ENCODE measurements around the gene COL9A1. TPM values are rescaled to one million over a fixed set of nuclear protein-coding genes. Genes with fewer than 3 reads are reported as not detected.

Gene COL9A1
- total RNA-seq, 4 donors from 2014 or later: 33.5 TPM; not detected in 3

DNA sequence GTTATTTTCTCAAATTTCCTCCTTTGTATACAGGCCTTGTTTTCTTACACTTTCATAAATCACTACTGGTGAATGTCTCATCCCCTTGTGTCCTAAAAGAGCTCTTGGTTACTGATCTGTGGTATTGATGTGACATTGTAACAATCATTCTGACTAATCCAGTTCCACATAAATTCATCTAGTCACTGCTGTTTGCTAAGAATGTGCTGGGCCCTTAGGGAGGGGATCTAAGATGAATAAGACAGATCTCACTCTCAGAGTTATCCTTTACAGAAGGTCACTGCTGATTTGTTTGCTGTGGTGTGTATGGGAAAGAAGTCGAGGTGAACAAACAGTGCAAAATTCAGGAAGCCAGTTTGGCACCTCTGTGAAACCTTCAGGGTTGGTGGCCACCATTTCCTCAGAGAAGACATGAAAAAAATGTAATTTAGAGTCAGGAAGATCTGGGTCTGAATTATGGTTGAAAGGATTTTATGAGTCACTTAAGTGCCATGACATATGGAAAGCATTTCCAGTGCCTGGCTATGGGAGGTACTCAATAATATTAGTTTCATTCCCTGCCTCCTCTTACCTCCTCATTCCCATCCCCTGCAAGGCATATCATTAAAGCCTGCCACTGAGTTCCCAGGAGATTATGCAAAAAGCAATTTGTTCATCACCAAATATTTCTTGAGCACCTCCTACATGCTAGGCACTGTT, 121.8 kb downstream of the COL9A1 start:
- DNase-seq: no peak
- intact Hi-C loops (cut with DNase I; ENCODE audit: low total_unique reads): no loop called here
- no peaks in the 10 kb centered on the region for H3K27me3 ChIP-seq
- no peaks in the 10 kb centered on the region for H3K36me3 ChIP-seq
- no peak overlapping the region for H3K27ac ChIP-seq
- no peaks in the 10 kb centered on the region for H3K4me1 ChIP-seq
- TF ChIP-seq CTCF (IDR thresholded peaks at IDR 0.05): no peak
- TF ChIP-seq POLR2A (IDR thresholded peaks at IDR 0.05): no peak
- H3K9me3 ChIP-seq: no peaks in the 10 kb centered on the region
- H3K4me3 ChIP-seq: no peak overlapping the region

GRCh38 chr6:70180183-70180900, 122.5 kb downstream of the COL9A1 start:
- H3K9me3 ChIP-seq: no peaks in the 10 kb centered on the region
- H3K36me3 ChIP-seq: no peaks in the 10 kb centered on the region
- no peak for TF ChIP-seq CTCF (IDR thresholded peaks at IDR 0.05)
- no peak for TF ChIP-seq POLR2A (IDR thresholded peaks at IDR 0.05)
- H3K27me3 ChIP-seq: no peaks in the 10 kb centered on the region
- intact Hi-C loops (cut with DNase I; ENCODE audit: low total_unique reads): no loop called here
- DNase-seq: no peak
- no peak overlapping the region for H3K4me3 ChIP-seq
- no peaks in the 10 kb centered on the region for H3K4me1 ChIP-seq
- no peak overlapping the region for H3K27ac ChIP-seq

DNA sequence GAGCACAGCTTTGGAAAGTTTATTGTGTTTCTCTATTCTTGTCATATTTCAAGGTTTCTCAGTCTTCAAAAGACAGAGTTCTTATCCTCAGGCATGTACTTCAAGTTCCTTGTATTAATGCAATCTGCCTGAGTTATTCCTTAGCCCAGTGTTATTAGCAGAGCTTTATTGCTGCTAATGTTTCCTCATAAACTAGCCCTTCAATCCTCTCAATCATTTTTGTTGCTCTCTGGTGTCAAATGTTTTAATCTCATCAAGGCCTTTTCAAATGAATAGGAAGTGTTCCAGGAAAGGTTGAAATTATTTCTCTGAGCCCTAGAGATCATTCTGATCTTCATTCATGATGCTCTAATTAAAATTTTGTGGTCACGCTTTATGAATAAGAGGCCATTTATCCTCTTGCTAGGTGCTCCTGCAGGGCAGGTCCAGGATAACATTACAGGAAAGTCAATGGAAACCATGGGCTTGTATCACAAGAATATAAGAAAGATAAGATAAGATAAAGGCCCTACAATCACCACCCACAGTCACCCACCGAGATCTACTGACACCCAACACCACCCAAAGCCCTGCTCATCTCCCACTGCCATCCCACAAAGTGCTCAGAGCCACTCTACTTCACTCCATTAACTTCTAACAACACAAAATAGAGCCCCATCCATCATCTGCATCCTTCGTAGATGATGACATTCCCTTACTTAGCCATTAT, 125.9 kb downstream of the COL9A1 start:
- Histone ChIP-seq H3K9me3 (no peaks in the 10 kb centered on the region), H3K36me3 (no peaks in the 10 kb centered on the region), H3K27ac (no peak overlapping the region), H3K27me3 (no peaks in the 10 kb centered on the region), H3K4me1 (no peaks in the 10 kb centered on the region), H3K4me3 (no peak overlapping the region)
- DNase-seq: no peak
- TF ChIP-seq POLR2A (IDR thresholded peaks at IDR 0.05) (no peak), CTCF (IDR thresholded peaks at IDR 0.05) (no peak)
- intact Hi-C loops (cut with DNase I; ENCODE audit: low total_unique reads): no loop called here

GRCh38 chr6:70175770-70176169, 127.1 kb downstream of the COL9A1 start:
- Histone ChIP-seq H3K27ac (no peak overlapping the region), H3K4me3 (no peak overlapping the region), H3K36me3 (no peaks in the 10 kb centered on the region), H3K9me3 (no peaks in the 10 kb centered on the region), H3K4me1 (no peaks in the 10 kb centered on the region), H3K27me3 (no peaks in the 10 kb centered on the region)
- TF ChIP-seq POLR2A (IDR thresholded peaks at IDR 0.05) (no peak), CTCF (IDR thresholded peaks at IDR 0.05) (no peak)
- DNase-seq: no peak
- intact Hi-C loops (cut with DNase I; ENCODE audit: low total_unique reads): no loop called here

- DNase-seq: no peak
- intact Hi-C loops (cut with DNase I; ENCODE audit: low total_unique reads): no loop called here
These were observed 130.6 kb downstream of the COL9A1 start for GRCh38 chr6:70172252-70172651.

More at GRCh38 chr6:70172252-70172651, 130.6 kb downstream of the COL9A1 start:
- Histone ChIP-seq H3K9me3 (no peaks in the 10 kb centered on the region), H3K4me1 (no peaks in the 10 kb centered on the region), H3K4me3 (no peak overlapping the region), H3K36me3 (no peaks in the 10 kb centered on the region), H3K27me3 (no peaks in the 10 kb centered on the region), H3K27ac (no peak overlapping the region)
- no peak for TF ChIP-seq POLR2A (IDR thresholded peaks at IDR 0.05)
- TF ChIP-seq CTCF (IDR thresholded peaks at IDR 0.05): no peak

All from uterus (tissue), 4 donors.